ENCODE measurements around the gene HESX1.

DNA sequence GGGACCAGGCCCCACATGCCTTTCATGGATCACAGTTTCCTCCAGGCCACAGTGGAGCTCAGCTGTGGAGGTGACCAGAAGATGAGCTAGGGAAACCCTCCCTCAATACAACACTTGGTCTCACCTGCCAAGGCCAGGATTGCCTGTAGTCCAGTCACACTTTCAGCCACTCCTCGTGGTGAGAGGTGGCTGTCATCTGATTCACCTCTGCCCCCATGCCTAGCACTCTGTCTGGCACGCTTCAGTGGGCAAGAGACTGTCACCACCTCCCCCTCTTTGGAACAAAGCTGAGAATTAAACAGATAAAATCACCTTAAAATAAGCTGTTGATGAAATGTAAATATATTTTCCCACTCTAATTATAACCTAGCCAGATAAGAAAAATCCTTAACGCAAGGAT is 30.7 kb downstream of the HESX1 start:
- TF ChIP-seq CTCF (IDR thresholded peaks at IDR 0.05) (no peak), ATF3 (CRISPR knock-in tag; conservative IDR thresholded peaks at IDR 0.05) (no peak), TP53 (CRISPR knock-in tag; IDR thresholded peaks at IDR 0.05) (no peak), NR2C2 (CRISPR knock-in tag; IDR thresholded peaks at IDR 0.05) (no peak), NR1H2 (CRISPR knock-in tag; IDR thresholded peaks at IDR 0.05) (no peak), MAX (CRISPR knock-in tag; IDR thresholded peaks at IDR 0.05) (no peak), ELF4 (CRISPR knock-in tag; IDR thresholded peaks at IDR 0.05; ENCODE audit: low read depth) (no peak), TEAD1 (CRISPR knock-in tag; IDR thresholded peaks at IDR 0.05) (no peak)

All from WTC11 (cell line).